ENCODE measurements around the gene SLIT3. TPM values are rescaled to one million over a fixed set of nuclear protein-coding genes. Genes with fewer than 3 reads are reported as not detected.

The SLIT3 gene
- total and polyA plus RNA-seq, 2 experiments from 2014 or later, result 58.4 to 96.7 TPM

DNA sequence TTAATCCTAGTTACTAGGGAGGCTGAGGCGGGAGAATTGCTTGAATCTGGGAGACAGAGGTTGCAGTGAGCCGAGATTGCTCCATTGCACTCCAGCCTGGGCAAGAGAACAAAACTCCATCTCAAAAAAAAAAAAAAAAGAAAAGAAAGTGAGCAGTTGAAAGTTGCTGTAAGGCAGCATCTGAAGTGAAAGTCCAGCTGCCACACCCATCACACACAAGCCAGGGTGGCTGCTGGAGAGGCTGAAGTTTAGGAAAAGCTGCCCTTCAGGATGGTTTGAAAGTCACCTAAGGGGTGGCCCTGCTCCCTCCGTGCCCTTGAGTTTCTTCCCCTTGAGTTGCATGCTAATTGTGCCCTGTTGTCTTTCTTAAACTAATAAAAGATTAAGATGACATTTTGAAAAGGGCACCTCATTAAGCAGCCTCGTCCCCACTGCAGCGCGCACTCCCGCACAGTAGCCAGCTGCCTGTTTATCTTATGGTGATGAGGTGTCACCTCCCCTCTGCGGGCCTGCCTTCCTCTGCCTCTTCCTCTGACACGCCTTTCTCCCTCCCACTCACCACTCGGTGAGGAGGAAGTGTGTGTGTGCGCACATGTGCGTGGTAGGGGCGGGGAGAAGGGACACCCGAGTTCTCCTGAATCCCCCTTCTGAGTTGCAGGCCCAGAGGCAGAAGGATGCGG lies 617.6 kb downstream of the SLIT3 start:
- TF ChIP-seq EZH2 (IDR thresholded peaks at IDR 0.05; ENCODE audit: borderline replicate concordance) (no peak), EZH2phosphoT487 (IDR thresholded peaks at IDR 0.05; ENCODE audit: low read depth, severe bottlenecking, unreplicated experiment) (no peak)
- TF ChIP-seq, protein P1, sequence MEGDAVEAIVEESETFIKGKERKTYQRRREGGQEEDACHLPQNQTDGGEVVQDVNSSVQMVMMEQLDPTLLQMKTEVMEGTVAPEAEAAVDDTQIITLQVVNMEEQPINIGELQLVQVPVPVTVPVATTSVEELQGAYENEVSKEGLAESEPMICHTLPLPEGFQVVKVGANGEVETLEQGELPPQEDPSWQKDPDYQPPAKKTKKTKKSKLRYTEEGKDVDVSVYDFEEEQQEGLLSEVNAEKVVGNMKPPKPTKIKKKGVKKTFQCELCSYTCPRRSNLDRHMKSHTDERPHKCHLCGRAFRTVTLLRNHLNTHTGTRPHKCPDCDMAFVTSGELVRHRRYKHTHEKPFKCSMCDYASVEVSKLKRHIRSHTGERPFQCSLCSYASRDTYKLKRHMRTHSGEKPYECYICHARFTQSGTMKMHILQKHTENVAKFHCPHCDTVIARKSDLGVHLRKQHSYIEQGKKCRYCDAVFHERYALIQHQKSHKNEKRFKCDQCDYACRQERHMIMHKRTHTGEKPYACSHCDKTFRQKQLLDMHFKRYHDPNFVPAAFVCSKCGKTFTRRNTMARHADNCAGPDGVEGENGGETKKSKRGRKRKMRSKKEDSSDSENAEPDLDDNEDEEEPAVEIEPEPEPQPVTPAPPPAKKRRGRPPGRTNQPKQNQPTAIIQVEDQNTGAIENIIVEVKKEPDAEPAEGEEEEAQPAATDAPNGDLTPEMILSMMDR (IDR thresholded peaks at IDR 0.05; ENCODE audit: poor library complexity), result no peak
- WGBS (ENCODE audit: low lambda C conversion rate, missing lambda C conversion rate), result 86% methylated on average over 15 of the region's 15 CpGs
- H3K9me2 ChIP-seq (replicated peaks; ENCODE audit: insufficient read depth), result no peaks in the 10 kb centered on the region
- H3K9me3 ChIP-seq (ENCODE audit: low read depth), result no peaks in the 10 kb centered on the region
- no peaks in the 10 kb centered on the region for H3K4me1 ChIP-seq (ENCODE audit: insufficient read depth)
- H3K4me3 ChIP-seq, result no peak overlapping the region
- no peaks in the 10 kb centered on the region for H3K79me2 ChIP-seq
- H3K27me3 ChIP-seq, result no peaks in the 10 kb centered on the region
- no peaks in the 10 kb centered on the region for H4K20me1 ChIP-seq (ENCODE audit: insufficient read depth, poor library complexity, severe bottlenecking)
- no peak overlapping the region for H3K27ac ChIP-seq
- no peak overlapping the region for H3K4me2 ChIP-seq
- H2AFZ ChIP-seq, result no peak overlapping the region
- no peaks in the 10 kb centered on the region for H3K36me3 ChIP-seq (replicated peaks; ENCODE audit: insufficient read depth, low read depth)
- DNase-seq (ENCODE audit: low spot score), result no peak

DNA sequence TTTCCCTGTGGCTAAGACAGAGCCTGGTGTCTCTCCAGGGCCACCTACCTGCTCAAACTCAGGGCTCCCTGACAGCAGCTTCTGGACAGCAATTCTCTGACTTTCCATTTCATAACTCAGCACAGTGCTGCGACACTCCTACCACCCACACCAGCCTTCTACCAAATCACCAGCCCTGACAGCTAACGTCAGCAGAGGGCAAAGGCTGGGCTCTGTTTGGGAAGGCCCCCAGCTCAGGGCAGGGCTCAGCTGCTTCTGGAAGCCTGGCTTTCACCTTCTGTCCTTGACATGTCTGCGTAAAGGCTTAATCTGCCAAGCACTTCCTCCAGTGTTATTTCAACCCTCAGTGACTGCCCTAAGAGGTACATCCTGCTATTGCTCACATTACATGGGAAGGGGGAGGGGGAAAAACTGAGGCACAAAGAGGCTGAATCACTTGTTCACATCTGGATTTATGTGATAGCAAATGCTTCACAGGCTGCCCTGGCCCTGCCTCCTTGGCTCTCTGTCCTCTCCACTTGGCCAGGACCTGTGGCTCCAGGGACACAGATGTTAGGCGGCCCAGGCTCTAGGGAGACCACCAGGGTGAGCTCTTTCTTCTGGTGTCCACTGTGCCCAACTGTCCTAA lies 619.3 kb downstream of the SLIT3 start:
- peak; percentile 60 for DNase-seq (ENCODE audit: low spot score)
- no peaks in the 10 kb centered on the region for H3K9me3 ChIP-seq (ENCODE audit: low read depth)
- no peak overlapping the region for H2AFZ ChIP-seq
- 58% methylated on average over 4 of the region's 4 CpGs for WGBS (ENCODE audit: low lambda C conversion rate, missing lambda C conversion rate)
- H3K9me2 ChIP-seq (replicated peaks; ENCODE audit: insufficient read depth), result no peaks in the 10 kb centered on the region
- peak overlapping the region; percentile 58 for H3K27ac ChIP-seq
- no peak overlapping the region for H3K4me2 ChIP-seq
- no peaks in the 10 kb centered on the region for H3K4me1 ChIP-seq (ENCODE audit: insufficient read depth)
- TF ChIP-seq EZH2 (IDR thresholded peaks at IDR 0.05; ENCODE audit: borderline replicate concordance) (no peak), EZH2phosphoT487 (IDR thresholded peaks at IDR 0.05; ENCODE audit: low read depth, severe bottlenecking, unreplicated experiment) (no peak)
- TF ChIP-seq, protein P1 (IDR thresholded peaks at IDR 0.05; ENCODE audit: poor library complexity), result no peak
- no peak overlapping the region for H3K4me3 ChIP-seq
- H3K79me2 ChIP-seq, result no peaks in the 10 kb centered on the region
- no peaks in the 10 kb centered on the region for H3K36me3 ChIP-seq (replicated peaks; ENCODE audit: insufficient read depth, low read depth)
- no peaks in the 10 kb centered on the region for H3K27me3 ChIP-seq
- H4K20me1 ChIP-seq (ENCODE audit: insufficient read depth, poor library complexity, severe bottlenecking), result no peaks in the 10 kb centered on the region

DNA sequence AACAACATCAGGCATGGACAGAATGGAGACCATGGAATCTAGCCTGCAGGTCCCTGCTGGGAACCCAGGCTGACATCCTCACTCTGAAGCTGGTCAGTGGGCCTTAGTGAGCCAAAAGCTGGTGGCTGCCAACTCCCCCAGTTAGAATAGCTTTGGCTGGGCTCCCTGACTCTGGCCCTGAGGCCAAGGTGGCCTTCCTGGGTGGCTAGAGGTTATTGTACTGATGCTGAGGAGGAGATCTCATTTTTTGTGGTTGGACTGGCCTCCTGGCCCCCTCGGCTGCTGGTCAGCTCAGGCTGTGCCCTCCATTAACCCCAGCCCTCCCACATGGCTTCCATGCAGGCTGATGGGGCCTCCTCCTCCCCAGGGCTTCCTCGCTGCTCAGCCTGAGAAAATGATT lies 620.5 kb downstream of the SLIT3 start:
- H3K27ac ChIP-seq, result no peak overlapping the region
- DNase-seq (ENCODE audit: low spot score), result no peak
- 86% methylated on average over 2 of the region's 2 CpGs for WGBS (ENCODE audit: low lambda C conversion rate, missing lambda C conversion rate)

More for the DNA sequence above, 620.5 kb downstream of the SLIT3 start:
- Histone ChIP-seq H3K4me3 (no peak overlapping the region), H3K9me3 (ENCODE audit: low read depth) (no peaks in the 10 kb centered on the region), H4K20me1 (ENCODE audit: insufficient read depth, poor library complexity, severe bottlenecking) (no peaks in the 10 kb centered on the region), H3K79me2 (no peaks in the 10 kb centered on the region), H2AFZ (no peak overlapping the region), H3K27me3 (no peaks in the 10 kb centered on the region), H3K4me1 (ENCODE audit: insufficient read depth) (no peaks in the 10 kb centered on the region), H3K36me3 (replicated peaks; ENCODE audit: insufficient read depth, low read depth) (no peaks in the 10 kb centered on the region), H3K4me2 (no peak overlapping the region), H3K9me2 (replicated peaks; ENCODE audit: insufficient read depth) (no peaks in the 10 kb centered on the region)
- TF ChIP-seq EZH2 (IDR thresholded peaks at IDR 0.05; ENCODE audit: borderline replicate concordance) (no peak), EZH2phosphoT487 (IDR thresholded peaks at IDR 0.05; ENCODE audit: low read depth, severe bottlenecking, unreplicated experiment) (no peak)
- TF ChIP-seq, protein P1 (IDR thresholded peaks at IDR 0.05; ENCODE audit: poor library complexity), result no peak
